Measurements from ENCODE around the gene IL1R2. TPM values are rescaled to one million over a fixed set of nuclear protein-coding genes. Genes with fewer than 3 reads are reported as not detected.

The IL1R2 gene
- total RNA-seq, 1 donor from 2014 or later: 0.34 TPM

- DNase-seq: no peak
Measured at GRCh38 chr2:102024410-102024809, 32.6 kb downstream of the IL1R2 start.

GRCh38 chr2:102025016-102025501 lies 33.3 kb downstream of the IL1R2 start:
- no peak for DNase-seq

DNA sequence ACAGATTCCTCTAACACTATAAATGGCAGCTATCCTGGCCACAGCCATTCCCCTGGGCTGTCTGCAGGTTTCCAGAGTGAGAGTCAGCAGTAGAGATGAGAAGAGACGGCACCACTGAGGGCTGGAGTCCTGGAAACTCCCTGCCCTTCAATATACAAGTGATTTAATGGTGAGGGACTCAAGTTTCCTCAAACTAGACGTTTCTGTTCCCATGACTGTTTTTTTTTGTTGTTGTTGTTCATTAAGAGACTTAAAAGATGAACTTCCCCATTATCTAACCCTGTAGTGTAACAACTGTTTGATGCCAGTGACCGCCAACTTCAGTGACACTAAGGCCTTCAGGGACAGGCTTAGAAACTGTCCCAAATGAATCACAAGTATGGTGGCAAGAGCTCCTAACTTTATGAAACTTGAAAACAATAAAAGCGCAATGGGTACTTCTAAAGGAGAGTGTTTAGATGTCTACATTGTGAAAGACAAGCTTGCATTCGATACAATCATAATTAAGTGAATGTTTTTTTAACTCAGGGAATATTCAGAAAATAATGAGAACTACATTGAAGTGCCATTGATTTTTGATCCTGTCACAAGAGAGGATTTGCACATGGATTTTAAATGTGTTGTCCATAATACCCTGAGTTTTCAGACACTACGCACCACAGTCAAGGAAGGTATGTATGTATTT lies 34.0 kb downstream of the IL1R2 start:
- no peak for DNase-seq

GRCh38 chr2:102027036-102027980 lies 35.5 kb downstream of the IL1R2 start:
- DNase-seq: peak; percentile 11

DNA sequence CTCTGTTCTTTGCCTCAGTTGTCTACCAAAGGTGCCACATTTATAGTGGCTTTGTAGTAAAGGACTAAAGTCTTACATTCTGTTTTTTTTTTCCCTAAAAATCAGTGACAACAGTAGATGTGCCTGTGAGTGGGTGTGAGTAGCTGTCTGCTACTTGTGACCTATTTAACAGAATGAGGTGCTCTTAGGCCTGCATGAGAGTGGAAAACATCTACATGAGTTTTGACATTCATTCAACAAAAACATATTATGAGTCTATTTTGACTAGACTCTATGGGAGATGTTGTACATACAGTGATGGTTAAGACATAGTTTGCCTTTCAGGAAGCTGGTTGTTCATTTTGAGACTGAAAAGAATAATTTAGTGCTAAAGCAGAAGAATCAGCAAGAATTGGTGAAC lies 36.7 kb downstream of the IL1R2 start:
- DNase-seq: no peak

DNA sequence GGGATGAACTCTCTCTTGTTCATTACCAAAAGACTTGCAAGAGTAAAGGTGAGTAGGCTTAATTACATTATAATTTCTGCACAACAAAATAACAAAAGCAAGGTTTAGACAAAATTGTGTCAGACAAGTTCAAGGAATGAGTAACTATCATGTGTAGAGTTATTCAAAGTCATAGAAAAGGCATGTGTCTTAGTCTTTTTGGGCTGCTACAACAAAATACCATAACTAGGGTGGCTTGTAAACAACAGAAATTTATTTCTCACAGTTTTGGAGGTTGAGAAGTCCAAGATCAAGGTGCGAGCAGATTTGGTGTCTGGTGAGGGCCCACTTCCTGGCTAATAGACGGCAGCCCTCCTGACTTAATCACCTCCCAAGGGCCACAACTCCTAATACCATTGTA lies 37.6 kb downstream of the IL1R2 start:
- no peak for DNase-seq

GRCh38 chr2:102029952-102030351 lies 38.2 kb downstream of the IL1R2 start:
- DNase-seq: no peak

DNA sequence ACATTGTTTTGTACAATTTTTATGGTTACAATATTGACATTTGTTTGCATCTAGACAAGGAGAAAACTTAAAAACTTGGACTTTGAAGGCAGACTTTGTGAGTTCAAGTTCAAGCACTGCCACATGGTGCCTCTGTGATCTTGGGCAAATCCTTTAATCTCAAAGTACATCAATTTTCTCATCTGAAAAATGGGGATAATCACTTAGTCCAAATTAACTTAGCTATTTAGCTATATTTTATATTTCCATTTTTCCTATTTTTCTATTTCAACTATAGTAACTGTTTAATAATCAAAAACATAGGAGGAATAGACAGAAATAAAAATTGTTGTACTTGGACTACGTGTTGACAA lies 38.7 kb downstream of the IL1R2 start:
- no peak for DNase-seq

- no peak for DNase-seq
Measured at GRCh38 chr2:102030855-102031527, 39.2 kb downstream of the IL1R2 start.

DNA sequence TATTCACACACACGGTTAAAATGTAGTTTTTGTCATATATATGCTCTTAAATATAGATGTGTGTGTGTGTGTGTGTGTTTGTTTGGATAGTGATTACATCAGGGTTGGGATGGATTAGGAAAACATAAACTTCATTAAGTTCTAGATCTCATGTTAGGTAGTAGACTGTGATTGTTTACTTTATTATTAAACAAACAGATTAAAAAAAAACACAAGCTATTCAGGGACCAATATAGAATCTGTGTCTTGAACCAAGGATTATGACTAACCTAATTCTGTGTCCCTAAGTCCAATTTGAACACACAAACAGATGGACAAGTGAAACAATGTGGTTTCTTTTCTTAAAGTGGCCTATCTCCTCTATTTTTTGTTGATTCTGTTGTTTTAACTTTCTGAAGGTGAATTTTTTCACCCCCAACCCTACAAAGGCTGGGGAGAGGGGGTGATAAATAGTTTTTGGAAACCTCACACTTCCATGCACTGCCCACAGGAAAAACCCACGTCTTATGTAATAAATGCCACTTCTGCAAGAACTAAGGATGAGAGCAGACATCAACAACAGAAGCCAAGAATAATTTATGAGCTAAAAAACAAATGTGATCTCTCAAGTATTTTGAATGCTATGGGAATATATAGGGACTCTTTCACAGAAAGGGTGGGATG lies 40.7 kb downstream of the IL1R2 start:
- no peak for DNase-seq

DNA sequence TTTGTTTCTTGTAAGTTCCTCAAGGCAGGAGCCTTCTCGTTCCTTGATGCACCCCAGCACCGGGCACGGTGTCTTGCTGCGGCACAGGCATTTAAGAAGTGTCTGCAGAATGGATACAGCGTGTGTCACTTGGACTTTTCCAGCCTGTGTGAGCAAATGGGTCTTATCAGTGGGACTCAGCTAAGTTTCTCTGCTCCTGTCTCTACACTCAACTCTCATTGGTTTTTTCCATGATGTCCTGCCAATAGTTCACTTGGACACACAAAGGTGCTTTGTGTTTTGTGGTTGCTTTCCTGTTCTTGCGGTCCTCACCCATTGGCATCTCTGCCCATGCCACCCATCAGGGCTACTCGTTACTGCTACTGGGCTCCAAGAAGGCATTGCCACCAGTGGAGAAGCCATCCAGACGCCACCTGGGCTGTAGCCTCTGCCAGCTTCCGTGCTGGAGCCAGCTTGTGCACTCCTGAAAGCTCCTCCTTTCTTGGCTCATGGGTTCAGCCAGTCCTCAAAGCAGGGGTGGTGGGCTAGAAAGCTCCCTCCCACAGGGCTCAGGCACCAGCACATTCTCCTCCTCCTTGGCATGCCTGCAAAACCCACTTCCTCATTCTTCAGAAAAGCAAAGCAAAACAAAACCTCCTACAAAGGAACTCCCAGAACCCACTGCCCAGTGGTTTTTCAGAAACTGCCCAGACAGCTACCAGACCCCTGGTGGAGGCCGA lies 41.4 kb downstream of the IL1R2 start:
- no peak for DNase-seq

DNA sequence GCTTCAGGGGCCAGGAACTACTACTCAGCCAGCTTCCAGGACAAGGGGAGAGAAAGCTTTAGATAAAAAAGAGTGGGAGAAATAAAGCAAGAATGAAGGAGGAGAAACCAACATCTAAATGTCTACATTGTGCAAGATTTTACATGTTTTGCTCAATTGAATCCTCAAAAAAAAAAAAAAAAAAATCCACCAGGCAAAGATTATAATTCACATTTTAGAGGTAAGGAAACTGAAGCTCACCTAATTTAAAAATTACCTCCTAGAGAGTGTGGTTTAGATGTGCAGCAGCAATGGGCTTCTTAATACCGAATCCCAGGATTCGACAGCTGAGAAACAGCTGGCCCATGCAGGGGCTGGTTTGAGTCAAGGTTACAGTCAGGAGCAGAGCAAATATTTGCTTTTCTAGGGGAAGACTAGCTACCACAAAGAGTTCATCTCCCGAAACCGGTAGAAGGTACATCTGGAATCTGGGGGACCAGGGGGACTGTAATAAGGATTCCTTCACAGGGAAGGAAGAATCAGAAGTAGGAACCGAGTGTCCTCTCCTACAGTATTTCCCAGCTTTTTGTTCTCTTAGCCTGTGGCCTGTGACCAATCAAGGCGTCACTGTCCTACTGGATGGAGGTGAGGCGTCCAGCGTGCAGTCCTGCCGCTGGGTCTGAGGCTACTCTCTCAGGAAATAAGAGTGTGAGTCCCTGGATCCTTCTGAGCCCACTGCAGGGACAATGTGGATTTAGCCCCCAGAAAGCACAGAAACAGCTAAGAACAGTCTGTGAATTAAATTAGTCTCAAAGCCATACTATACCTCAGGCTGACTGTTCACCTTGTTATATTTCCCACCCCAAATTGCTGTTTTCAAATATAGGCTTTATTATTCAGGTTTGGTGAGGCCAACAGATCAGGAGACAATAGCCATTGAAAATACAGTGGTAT lies 42.3 kb downstream of the IL1R2 start:
- no peak for DNase-seq

- DNase-seq: no peak
Measured at GRCh38 chr2:102034683-102035548, 43.2 kb downstream of the IL1R2 start.

DNA sequence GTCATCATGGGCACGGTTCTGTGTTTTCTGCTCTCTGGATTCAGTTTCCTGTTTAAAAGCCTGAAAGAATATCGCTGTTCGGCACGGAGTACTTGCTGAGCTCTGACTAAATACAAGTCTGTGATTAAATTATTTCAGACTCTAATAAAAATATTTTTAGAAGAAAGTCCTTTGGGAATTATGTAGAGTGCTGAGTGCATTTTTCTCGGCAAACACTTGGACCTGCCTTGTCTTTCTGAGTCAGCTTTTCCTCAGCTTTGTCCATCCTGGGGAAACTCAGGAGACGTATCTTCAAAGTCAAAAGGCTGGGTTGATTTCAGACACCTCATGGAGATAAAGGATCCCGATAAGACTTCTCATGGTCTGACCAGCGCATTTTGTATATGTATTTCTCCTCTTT lies 45.9 kb downstream of the IL1R2 start:
- DNase-seq: peak; percentile 33

DNA sequence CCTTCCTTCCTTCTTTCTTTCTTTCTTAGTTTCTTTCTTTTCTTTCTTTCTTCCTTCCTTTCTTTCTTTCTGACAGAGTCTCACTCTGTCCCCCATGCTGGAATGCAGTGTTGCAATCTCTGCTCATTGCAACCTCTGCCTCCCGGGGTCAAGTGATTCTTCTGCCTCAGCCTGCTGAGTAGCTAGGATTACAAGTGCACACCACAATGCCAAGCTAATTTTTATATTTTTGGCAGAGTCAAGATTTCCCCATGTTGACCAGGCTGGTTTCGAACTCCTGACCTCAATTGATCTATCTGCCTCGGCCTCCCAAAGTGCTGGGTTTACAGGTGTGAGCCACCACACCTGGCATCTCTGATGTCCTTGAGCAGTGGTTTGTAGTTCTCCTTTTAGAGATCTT lies 48.5 kb downstream of the IL1R2 start:
- no peak for DNase-seq

- DNase-seq: no peak
Measured at GRCh38 chr2:102041351-102041750, 49.6 kb downstream of the IL1R2 start.

DNA sequence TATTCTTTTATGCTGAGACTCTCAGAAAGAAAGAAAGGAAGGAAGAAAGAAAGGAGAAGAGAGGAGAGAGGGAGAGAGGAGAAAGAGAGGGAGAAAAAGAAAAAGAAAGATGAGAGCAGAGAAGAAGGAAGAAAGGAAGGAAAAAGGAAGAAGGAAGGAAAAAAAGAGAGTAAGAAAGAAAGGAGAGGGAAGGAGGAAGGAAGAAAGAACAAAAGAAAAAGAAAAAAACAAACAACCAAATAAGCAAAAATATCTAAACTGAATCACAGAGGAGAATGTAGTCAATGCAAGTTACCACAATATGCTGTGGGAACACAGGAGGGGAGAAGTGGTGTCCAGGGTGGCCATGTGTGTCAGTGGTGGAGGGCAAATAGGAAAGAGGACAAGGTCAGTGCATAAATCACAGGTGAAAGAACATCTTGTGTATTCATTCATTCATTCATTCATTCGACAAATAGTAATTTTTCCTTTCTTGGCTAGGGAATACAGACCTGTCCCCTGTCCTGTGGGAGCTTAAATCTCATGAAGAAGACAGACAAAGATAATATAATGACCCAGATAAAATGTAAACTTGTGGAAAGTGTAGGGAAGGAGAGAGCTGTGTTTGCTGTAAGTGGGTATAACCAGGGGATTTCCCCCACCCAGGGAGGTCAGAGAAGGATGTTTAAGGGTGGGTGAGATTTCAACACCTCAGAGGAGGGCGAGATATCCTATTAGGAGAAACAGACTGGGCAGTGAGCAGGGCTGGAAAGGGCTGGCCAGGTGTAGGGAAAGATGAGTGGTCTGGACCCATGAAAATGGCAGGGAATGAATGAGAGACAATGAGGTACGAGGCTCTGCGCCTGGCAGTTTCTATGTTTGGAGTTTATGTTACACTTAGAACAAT lies 50.7 kb downstream of the IL1R2 start:
- no peak for DNase-seq

GRCh38 chr2:102043560-102043959 lies 51.8 kb downstream of the IL1R2 start:
- DNase-seq: no peak
